Measurements from ENCODE around the gene P3R3URF.

Gene P3R3URF

DNA sequence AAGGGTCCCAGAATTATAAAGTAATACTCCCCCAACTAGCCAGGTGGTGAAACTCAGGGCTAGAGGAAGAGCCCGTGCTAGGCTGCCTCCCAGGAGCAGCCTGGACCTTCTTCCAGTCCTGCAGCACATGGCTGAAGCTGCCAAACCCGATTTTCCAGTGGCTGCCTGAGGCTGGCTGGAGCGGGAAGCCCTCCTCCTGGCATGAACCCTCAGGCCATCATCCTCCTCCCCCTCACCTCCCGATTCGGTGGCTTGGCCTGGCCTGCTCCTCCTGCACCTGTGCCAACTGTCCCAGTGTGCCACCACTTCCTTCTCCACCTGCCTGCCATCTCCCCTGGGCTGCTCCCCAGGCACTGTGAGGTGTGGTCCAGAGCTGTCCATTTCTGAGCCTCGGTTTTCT is 4.4 kb downstream of the P3R3URF start:
- Histone ChIP-seq H3K36me3 (ENCODE audit: control insufficient read depth in 2 of 2, insufficient read depth in 1 of 2, low read length in 2 of 2) (no peaks in the 10 kb centered on the region), H3K4me3 (ENCODE audit: low read depth, low read length) (no peak overlapping the region), H3K4me1 (ENCODE audit: control insufficient read depth, insufficient read depth, low read length) (no peaks in the 10 kb centered on the region; the same call in 1 of the 2 replicates), H3K27ac (ENCODE audit: extremely low read depth, low read depth, low read length) (no peak overlapping the region), H3K9me3 (ENCODE audit: control insufficient read depth, insufficient read depth, low read depth, low read length) (no peaks in the 10 kb centered on the region)
- POLR2A ChIA-PET = interaction anchor here (1.0 kb wide), 1 partner anchor 40 kb away, joined by 3 read pairs; the partner anchor contains the start of gene PIK3R3
- CTCF ChIA-PET = interaction anchor here (0.6 to 1.9 kb wide), 4 partner anchors 10 to 48 kb away, joined by 3 to 12 read pairs (median 4); partner anchors contain the start of gene PIK3R3
- TF ChIP-seq ZNF624 (tag by site-specific recombination; IDR thresholded peaks at IDR 0.05) (no peak), ZBTB7A (tag by site-specific recombination; IDR thresholded peaks at IDR 0.05; ENCODE audit: low read depth) (no peak), ZNF341 (tag by site-specific recombination; IDR thresholded peaks at IDR 0.05; ENCODE audit: low read depth) (no peak), ZNF704 (tag by site-specific recombination; IDR thresholded peaks at IDR 0.05) (no peak), ZBTB8A (tag by site-specific recombination; IDR thresholded peaks at IDR 0.05) (no peak), YY2 (tag by site-specific recombination; IDR thresholded peaks at IDR 0.05) (no peak), MEIS1 (CRISPR knock-in tag; IDR thresholded peaks at IDR 0.05; ENCODE audit: borderline replicate concordance) (no peak), ZNF311 (tag by site-specific recombination; IDR thresholded peaks at IDR 0.05; ENCODE audit: borderline replicate concordance) (no peak), ZNF777 (tag by site-specific recombination; IDR thresholded peaks at IDR 0.05; ENCODE audit: borderline replicate concordance) (no peak), YY1 (tag by site-specific recombination; IDR thresholded peaks at IDR 0.05) (no peak), KLF10 (tag by site-specific recombination; IDR thresholded peaks at IDR 0.05) (no peak), AEBP2 (tag by site-specific recombination; IDR thresholded peaks at IDR 0.05; ENCODE audit: borderline replicate concordance) (no peak), ZNF558 (tag by site-specific recombination; IDR thresholded peaks at IDR 0.05) (no peak), GFI1B (tag by site-specific recombination; IDR thresholded peaks at IDR 0.05) (no peak), ZNF670 (tag by site-specific recombination; IDR thresholded peaks at IDR 0.05; ENCODE audit: low read depth) (no peak), ZNF350 (tag by site-specific recombination; IDR thresholded peaks at IDR 0.05) (no peak)
- TF ChIP-seq, protein P1, sequence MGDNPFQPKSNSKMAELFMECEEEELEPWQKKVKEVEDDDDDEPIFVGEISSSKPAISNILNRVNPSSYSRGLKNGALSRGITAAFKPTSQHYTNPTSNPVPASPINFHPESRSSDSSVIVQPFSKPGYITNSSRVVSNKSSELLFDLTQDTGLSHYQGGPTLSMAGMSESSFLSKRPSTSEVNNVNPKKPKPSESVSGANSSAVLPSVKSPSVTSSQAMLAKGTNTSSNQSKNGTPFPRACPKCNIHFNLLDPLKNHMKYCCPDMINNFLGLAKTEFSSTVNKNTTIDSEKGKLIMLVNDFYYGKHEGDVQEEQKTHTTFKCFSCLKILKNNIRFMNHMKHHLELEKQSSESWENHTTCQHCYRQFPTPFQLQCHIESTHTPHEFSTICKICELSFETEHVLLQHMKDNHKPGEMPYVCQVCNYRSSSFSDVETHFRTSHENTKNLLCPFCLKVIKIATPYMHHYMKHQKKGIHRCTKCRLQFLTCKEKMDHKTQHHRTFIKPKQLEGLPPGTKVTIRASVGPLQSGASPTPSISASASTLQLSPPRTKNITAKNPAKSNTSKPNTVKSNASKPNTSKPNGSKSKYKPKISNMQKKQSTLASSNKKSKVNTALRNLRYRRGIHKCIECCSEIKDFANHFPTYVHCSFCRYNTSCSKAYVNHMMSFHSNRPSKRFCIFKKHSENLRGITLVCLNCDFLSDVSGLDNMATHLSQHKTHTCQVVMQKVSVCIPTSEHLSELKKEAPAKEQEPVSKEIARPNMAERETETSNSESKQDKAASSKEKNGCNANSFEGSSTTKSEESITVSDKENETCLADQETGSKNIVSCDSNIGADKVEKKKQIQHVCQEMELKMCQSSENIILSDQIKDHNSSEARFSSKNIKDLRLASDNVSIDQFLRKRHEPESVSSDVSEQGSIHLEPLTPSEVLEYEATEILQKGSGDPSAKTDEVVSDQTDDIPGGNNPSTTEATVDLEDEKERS (tag by site-specific recombination; IDR thresholded peaks at IDR 0.05) = no peak
- TF ChIP-seq, protein P2, sequence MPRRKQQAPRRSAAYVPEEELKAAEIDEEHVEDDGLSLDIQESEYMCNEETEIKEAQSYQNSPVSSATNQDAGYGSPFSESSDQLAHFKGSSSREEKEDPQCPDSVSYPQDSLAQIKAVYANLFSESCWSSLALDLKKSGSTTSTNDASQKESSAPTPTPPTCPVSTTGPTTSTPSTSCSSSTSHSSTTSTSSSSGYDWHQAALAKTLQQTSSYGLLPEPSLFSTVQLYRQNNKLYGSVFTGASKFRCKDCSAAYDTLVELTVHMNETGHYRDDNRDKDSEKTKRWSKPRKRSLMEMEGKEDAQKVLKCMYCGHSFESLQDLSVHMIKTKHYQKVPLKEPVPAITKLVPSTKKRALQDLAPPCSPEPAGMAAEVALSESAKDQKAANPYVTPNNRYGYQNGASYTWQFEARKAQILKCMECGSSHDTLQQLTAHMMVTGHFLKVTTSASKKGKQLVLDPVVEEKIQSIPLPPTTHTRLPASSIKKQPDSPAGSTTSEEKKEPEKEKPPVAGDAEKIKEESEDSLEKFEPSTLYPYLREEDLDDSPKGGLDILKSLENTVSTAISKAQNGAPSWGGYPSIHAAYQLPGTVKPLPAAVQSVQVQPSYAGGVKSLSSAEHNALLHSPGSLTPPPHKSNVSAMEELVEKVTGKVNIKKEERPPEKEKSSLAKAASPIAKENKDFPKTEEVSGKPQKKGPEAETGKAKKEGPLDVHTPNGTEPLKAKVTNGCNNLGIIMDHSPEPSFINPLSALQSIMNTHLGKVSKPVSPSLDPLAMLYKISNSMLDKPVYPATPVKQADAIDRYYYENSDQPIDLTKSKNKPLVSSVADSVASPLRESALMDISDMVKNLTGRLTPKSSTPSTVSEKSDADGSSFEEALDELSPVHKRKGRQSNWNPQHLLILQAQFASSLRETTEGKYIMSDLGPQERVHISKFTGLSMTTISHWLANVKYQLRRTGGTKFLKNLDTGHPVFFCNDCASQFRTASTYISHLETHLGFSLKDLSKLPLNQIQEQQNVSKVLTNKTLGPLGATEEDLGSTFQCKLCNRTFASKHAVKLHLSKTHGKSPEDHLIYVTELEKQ (tag by site-specific recombination; IDR thresholded peaks at IDR 0.05; ENCODE audit: borderline replicate concordance) = no peak
- TF ChIP-seq, protein P3, sequence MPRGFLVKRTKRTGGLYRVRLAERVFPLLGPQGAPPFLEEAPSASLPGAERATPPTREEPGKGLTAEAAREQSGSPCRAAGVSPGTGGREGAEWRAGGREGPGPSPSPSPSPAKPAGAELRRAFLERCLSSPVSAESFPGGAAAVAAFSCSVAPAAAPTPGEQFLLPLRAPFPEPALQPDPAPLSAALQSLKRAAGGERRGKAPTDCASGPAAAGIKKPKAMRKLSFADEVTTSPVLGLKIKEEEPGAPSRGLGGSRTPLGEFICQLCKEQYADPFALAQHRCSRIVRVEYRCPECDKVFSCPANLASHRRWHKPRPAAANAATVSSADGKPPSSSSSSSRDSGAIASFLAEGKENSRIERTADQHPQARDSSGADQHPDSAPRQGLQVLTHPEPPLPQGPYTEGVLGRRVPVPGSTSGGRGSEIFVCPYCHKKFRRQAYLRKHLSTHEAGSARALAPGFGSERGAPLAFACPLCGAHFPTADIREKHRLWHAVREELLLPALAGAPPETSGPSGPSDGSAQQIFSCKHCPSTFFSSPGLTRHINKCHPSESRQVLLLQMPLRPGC (tag by site-specific recombination; IDR thresholded peaks at IDR 0.05) = no peak
- TF ChIP-seq, protein P4, sequence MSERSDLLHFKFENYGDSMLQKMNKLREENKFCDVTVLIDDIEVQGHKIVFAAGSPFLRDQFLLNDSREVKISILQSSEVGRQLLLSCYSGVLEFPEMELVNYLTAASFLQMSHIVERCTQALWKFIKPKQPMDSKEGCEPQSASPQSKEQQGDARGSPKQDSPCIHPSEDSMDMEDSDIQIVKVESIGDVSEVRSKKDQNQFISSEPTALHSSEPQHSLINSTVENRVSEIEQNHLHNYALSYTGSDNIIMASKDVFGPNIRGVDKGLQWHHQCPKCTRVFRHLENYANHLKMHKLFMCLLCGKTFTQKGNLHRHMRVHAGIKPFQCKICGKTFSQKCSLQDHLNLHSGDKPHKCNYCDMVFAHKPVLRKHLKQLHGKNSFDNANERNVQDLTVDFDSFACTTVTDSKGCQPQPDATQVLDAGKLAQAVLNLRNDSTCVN (tag by site-specific recombination; optimal IDR thresholded peaks at IDR 0.05) = no peak
